ENCODE data around the gene GAPT. TPM values are rescaled to one million over a fixed set of nuclear protein-coding genes. Genes with fewer than 3 reads are reported as not detected.
A peak's percentile ranks its signal among the peaks of the same experiment; 100 is the strongest.

GAPT gene
- total RNA-seq (2014; rRNA removed; shearing (Covaris generic)) = not detected in 2 replicates

GRCh38 chr5:58491216-58491892 is at the start of gene GAPT:
Gene GAPT (plus strand): TSS chr5:58491435. CDS start chr5:58494537, 3,102 bp downstream.
- no peak for DNase-seq (ENCODE audit: low read depth)

DNA sequence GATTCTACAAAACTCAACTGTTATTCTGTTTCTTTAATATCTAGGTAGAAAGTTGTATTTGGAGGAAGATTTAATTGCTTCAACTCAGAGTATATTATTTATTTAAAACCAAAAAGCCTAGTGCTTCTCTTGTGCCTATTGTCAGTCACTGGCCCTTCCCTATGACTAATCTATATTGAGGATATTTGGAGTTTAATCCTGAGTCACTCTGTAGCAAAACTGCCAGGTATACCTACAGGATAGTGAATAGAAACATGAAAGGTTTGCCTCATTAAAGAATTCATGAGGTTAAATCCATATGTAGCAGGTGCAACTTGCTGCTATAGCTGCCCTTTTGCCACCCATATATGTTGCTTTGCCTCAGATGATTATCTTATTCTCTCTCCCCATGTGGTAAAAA is 46.4 kb upstream of the GAPT start:
- peak; percentile 7 for DNase-seq (ENCODE audit: low read depth)

GRCh38 chr5:58446024-58446423 is 45.2 kb upstream of the GAPT start:
- no peak for DNase-seq (ENCODE audit: low read depth)

- DNase-seq (ENCODE audit: low read depth) = peak; percentile 65
These were observed 44.0 kb upstream of the GAPT start for GRCh38 chr5:58447226-58447625.

GRCh38 chr5:58450018-58450417 is 41.2 kb upstream of the GAPT start:
- peak; percentile 16 for DNase-seq (ENCODE audit: low read depth)

- DNase-seq (ENCODE audit: low read depth) = peak; percentile 69
These were observed 40.2 kb upstream of the GAPT start for GRCh38 chr5:58450811-58451629.

DNA sequence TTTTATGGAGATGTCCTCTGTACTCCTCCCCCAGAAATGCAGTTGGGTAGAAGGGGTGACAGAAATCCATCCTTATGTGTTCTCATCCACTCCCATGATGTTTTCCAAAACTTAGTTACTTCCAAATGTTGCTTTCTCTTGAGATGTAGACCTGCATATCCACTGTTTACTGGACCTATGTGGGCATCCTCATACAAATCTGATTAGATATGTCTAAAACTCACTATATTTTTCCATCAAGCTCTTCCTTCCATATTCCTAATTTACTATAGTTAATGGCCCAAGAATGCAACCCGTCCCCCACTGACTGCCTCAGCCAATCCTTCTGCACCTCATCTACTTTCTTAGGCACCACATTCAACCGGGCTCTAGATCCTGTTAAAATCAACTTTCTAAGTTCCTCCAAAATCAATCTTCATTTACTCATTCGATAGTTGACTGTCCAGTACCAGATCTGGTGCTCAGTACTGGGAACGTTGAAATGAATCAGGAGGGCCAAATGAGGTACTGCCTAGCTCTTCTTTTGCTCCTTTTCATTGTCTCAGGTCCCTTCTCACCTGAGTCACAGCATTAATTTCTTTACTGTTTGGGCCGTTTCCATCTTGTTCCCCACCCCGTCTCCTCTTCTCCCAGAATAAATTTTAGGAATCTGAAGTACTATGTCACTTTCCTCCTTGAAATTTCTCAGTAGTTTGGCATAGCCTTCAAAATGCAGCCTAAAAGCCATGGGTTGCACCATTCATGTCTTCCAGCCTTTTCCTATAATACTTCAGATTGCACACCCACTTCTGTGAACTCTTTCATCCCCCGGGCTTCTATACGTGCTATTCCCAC is 39.3 kb upstream of the GAPT start:
- DNase-seq (ENCODE audit: low read depth) = peak; percentile 82

DNA sequence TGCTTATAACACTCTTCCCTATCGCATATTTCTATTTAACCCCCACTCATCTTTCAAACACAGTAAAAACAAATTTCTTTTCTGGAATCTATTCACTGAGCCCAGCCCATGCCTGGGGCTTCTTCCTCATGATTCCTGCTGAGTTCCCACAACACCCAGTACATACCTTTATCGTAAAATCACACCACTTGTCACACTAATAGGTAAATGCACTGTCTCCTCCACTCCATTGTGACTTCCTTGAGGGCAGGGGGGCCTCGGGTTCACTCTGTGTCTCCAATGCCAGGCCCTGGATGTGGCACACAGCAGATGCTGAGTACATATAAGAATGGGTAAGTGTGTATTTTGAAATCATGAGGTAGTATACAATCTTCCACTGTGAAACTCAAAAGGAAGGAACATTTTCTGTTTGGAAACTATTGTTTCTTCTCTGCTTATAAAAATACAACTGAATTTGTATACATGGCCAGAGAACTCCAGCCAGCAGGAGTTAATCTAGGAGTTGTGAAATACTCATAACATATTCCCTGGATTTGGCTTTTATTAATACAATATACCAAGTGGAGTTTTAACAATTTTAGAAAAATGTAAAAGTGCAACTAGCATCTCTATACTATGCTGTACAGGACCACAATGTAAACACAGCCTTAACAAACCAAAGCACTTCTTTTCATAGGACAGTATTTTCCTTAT is 38.5 kb upstream of the GAPT start:
- DNase-seq (ENCODE audit: low read depth) = peak; percentile 89

DNA sequence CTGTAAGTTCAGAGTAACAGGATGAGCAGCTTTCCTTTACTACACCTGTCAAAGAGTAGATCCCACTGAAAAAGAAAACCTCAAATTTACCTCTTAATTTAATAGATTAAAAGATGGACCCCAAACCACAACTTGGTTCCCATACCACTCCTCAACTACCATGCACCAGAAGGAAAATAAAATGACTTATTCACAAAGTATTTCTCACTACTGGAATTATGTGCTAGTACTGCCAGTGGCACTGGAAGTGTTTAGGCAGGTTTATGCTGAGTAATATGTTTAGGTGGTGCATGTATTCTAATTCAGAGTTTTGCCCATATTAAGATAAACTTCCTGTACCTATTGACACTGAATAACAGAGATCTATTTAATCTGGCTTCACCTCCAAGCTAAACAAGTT is 37.9 kb upstream of the GAPT start:
- peak; percentile 75 for DNase-seq (ENCODE audit: low read depth)

GRCh38 chr5:58454025-58454424 is 37.2 kb upstream of the GAPT start:
- peak; percentile 44 for DNase-seq (ENCODE audit: low read depth)

- DNase-seq (ENCODE audit: low read depth) = peak; percentile 47
These were observed 36.2 kb upstream of the GAPT start for GRCh38 chr5:58455066-58455465.

- DNase-seq (ENCODE audit: low read depth) = peak; percentile 36
These were observed 35.8 kb upstream of the GAPT start for GRCh38 chr5:58455480-58455879.

DNA sequence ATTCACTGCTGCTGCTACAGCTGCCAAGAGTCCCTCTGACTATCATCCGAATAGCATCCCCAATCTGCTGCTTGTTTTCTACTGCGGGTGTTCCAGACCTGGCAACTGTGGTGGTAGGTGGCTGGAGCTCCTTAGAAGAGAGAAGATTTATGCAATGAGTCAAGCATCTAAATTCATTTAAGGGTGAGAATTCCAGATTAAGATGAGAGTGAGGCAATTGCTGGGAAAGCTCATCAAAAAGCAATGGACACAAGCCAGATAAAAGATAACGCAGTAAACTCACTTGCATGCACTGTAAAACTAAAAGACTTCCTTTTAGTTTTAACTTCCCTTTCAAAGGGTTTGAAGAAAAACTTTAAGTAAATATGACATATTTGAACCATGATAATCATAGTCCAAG is 35.2 kb upstream of the GAPT start:
- DNase-seq (ENCODE audit: low read depth) = peak; percentile 47

GRCh38 chr5:58456486-58456885 is 34.7 kb upstream of the GAPT start:
- DNase-seq (ENCODE audit: low read depth) = peak; percentile 18

- peak; percentile 47 for DNase-seq (ENCODE audit: low read depth)
These were observed 34.2 kb upstream of the GAPT start for GRCh38 chr5:58457050-58457449.

DNA sequence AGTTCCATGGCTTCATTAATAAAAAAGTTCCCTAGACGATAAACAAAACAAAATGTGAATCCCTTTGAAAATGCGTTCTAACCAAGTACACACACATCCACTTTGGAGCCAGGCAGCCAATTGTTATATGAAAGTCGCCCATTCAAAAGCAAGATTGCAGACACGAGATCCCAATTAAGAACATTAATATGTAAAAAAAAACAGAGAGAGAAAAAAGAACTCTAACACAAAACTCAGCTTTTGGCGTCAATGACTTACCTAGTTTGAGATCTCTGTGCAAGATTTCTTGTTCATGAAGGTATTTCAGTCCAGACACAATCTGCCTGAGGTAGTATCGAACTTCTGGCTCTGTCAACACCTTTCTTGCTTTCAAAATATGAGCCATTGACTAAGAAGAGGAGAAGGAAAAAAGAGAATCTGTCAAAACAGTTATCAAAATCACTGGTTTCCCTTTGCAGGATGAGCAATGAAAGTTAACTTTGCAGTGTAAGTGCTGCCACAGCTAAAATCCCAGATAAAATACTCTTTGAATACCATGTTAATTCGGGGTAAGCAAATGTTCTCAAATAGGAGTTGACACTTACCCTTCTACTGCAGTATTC is 33.0 kb upstream of the GAPT start:
- DNase-seq (ENCODE audit: low read depth) = peak; percentile 38

- DNase-seq (ENCODE audit: low read depth) = peak; percentile 62
These were observed 32.5 kb upstream of the GAPT start for GRCh38 chr5:58458743-58459145.

- DNase-seq (ENCODE audit: low read depth) = peak; percentile 51
These were observed 31.9 kb upstream of the GAPT start for GRCh38 chr5:58459146-58460001.

DNA sequence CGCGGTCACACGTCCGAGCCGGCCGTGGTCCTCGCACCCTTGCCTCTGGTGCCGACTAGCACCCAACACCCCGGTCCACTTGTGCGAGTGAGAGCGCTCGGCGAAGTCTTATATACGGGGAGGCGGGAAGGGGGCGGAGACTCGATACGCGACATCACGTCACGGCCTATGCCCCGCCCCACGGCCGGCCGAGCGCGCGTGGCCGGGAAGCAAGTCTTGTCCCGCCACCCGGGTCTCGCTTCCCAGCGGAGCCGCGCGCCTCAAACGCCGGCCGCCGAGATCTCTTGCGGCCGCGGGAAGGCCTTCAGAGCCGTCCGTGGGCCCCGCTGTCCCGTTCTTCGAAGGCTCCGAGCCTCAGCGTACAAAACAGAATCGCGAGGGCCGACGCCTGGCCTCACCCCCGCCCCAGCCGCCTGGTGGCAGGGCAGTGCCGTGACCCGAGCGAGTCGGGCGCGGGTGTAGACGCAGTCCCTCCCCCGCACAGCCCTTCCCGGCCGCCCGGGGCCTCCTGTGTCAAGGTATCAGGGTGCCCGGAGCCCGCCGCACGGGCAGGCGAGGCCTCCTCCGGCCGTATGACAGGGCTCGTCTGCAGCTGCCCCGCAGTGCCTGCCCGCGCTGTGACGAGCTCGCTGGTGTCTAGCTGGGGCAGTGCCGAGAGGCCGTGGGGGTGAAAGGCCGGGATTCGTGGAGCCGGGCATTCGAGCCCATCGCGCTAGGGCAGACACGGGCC is 31.1 kb upstream of the GAPT start, which contains the start of gene PLK2:
Gene PLK2, minus strand, starts transcription at position 85 of the 730 bp plus-strand sequence. CDS start 127 bp downstream, outside the sequence.
- peak; percentile 87 for DNase-seq (ENCODE audit: low read depth)

All from M059J (cell line).